Measurements from ENCODE around the gene DEXI. TPM values are rescaled to one million over a fixed set of nuclear protein-coding genes. Genes with fewer than 3 reads are reported as not detected.

The DEXI gene
- total and polyA plus RNA-seq, 9 of the 15 experiments (the other 6 are each of a cell fraction or from before 2014, with no cell fraction given), result 2.9 to 40.1 (median 22.0) TPM

- no peak for TF ChIP-seq ADNP (tag; IDR thresholded peaks at IDR 0.05)
- no peak for TF ChIP-seq HEY1 (CRISPR knock-in tag; IDR thresholded peaks at IDR 0.05; ENCODE audit: borderline replicate concordance)
- TF ChIP-seq EZH2 (IDR thresholded peaks at IDR 0.05; ENCODE audit: borderline replicate concordance, low read depth, low read length), result no peak
- no peak for TF ChIP-seq ZFP91 (CRISPR knock-in tag; IDR thresholded peaks at IDR 0.05)
- TF ChIP-seq CC2D1A (IDR thresholded peaks at IDR 0.05), result no peak
- no peak for TF ChIP-seq CHAMP1 (IDR thresholded peaks at IDR 0.05)
- peak in 1 of 2 experiments; percentile 86; a peak in 2 of 4 replicates for TF ChIP-seq HDAC1 (IDR thresholded peaks at IDR 0.05)
- TF ChIP-seq PHB2 (IDR thresholded peaks at IDR 0.05; ENCODE audit: low read depth), result no peak
- TF ChIP-seq ZNF318 (IDR thresholded peaks at IDR 0.05; ENCODE audit: borderline replicate concordance in 1 of 2, low read depth in 1 of 2), result no peak
- peak; percentile 82 for TF ChIP-seq ETV1 (tag; conservative IDR thresholded peaks at IDR 0.05; ENCODE audit: low read depth)
- TF ChIP-seq FOXJ2 (tag; IDR thresholded peaks at IDR 0.05), result no peak; the same call in 1 of the 2 replicates
- TF ChIP-seq ZNF707 (CRISPR knock-in tag; conservative IDR thresholded peaks at IDR 0.05), result no peak
- no peak for TF ChIP-seq MCM5 (IDR thresholded peaks at IDR 0.05; ENCODE audit: low read depth)
- peak; percentile 93 for TF ChIP-seq MBD2 (IDR thresholded peaks at IDR 0.05; ENCODE audit: borderline replicate concordance, low read depth)
Observed at GRCh38 chr16:10944249-10945064, 2.2 kb upstream of the DEXI start, which contains the start of gene CLEC16A (continued).

All from K562 (cell line).